K562 (cell line): ENCODE results near the gene SEPTIN1. TPM values are rescaled to one million over a fixed set of nuclear protein-coding genes. Genes with fewer than 3 reads are reported as not detected.

Source experiments
- ATAC-seq: fragments of 200-7000 bp; cut with Tn5 transposase; 3 replicates; pipeline ENCODE4 v1.9.1; 2020; ENCODE audit warnings: moderate library complexity
- BruUV-seq: library from RNA; stranded (reverse); fragments of 400-500 nt; replicated peaks from 2 replicates; lab custom pipeline; 2021; lab: Mats Ljungman, UMichigan
- CTCF ChIA-PET: fragments of 300-600 bp; formaldehyde crosslinking; extraction: SDS; loops from one replicate; lab custom pipeline; 2021; ENCODE audit warnings: low intra/inter-chr PET ratio; lab: Yijun Ruan, JAX
- POLR2A ChIA-PET: fragments of 300-600, 350-650 bp; sonication (Branson Sonifier 250); formaldehyde crosslinking; extraction: SDS; loops from one replicate; lab custom pipeline; 2021; ENCODE audit warnings: antibody characterized with exemption, inconsistent platforms; lab: Yijun Ruan, JAX
- DNase-seq, 4 experiments: peaks; one replicate each; pipeline versions ENCODE4 v3.0.0 to v3.0.0-alpha.2; 2011 to 2018; ENCODE audit warnings: low spot score in 3 of 4, mixed read lengths in 3 of 4; ENCODE audit errors: extremely low read depth in 1 of 4
- FAIRE-seq: peaks from 2 replicates; lab custom pipeline; 2011; peaks lifted over from hg19 to GRCh38; lab: Jason Lieb, UNC
- H2AFZ ChIP-seq: 2 replicates; pipeline ENCODE4 v1.6.0; 2011; ENCODE audit warnings: low read depth, low read length, control low read depth, inconsistent platforms
- H3K27ac ChIP-seq: fragments of 200-600 bp; 3 replicates; pipeline ENCODE4 v1.8.0; 2011; ENCODE audit warnings: low read depth, mild to moderate bottlenecking, control low read depth, inconsistent platforms, low read length, moderate library complexity, mixed read lengths; ENCODE audit errors: extremely low read depth
- H3K27me3 ChIP-seq, 2 experiments: fragments of 300-600 bp in 1 of 2; 2 replicates in 1 of 2; 3 replicates in 1 of 2; pipeline versions ENCODE4 v1.6.0 to v1.8.0; 2011; ENCODE audit warnings: inconsistent platforms in 2 of 2, low read length in 2 of 2, mild to moderate bottlenecking in 1 of 2, mixed read lengths in 1 of 2, moderate library complexity in 1 of 2; ENCODE audit not compliant: control insufficient read depth in 2 of 2, insufficient read depth in 2 of 2
- H3K36me3 ChIP-seq: fragments of 300-600 bp; 3 replicates; pipeline ENCODE4 v1.8.0; 2011; ENCODE audit warnings: mild to moderate bottlenecking, low read length, inconsistent platforms; ENCODE audit not compliant: control insufficient read depth, insufficient read depth
- H3K4me1 ChIP-seq, 2 experiments: fragments of 200-600 bp in 1 of 2; replicated peaks in 1 of 2; 2 replicates in 1 of 2; 3 replicates in 1 of 2; pipeline versions ENCODE4 v1.5.1 to v1.8.0; 2011; ENCODE audit warnings: inconsistent platforms in 2 of 2, low read length in 2 of 2, mild to moderate bottlenecking in 1 of 2, mixed read lengths in 1 of 2, moderate library complexity in 1 of 2; ENCODE audit not compliant: control insufficient read depth in 2 of 2, insufficient read depth in 2 of 2
- H3K4me2 ChIP-seq: 2 replicates; pipeline ENCODE4 v1.6.1; 2011; ENCODE audit warnings: low read length, control low read depth, inconsistent platforms, mixed read lengths; ENCODE audit not compliant: insufficient read depth
- H3K4me3 ChIP-seq: fragments of 200-600 bp; sonication (generic), shearing (Covaris generic); 2 replicates; pipeline ENCODE4 v1.5.1; 2016; ENCODE audit warnings: control low read depth, inconsistent platforms
- H3K79me2 ChIP-seq: fragments of 200-600 bp; 3 replicates; pipeline ENCODE4 v1.8.0; 2011; ENCODE audit warnings: low read length, inconsistent platforms; ENCODE audit not compliant: control insufficient read depth, insufficient read depth
- H3K9ac ChIP-seq, 2 experiments: 2 replicates each; pipeline versions ENCODE4 v1.6.0 to v1.6.1; 2011; ENCODE audit warnings: low read depth in 2 of 2, low read length in 2 of 2, control low read depth in 1 of 2, inconsistent platforms in 1 of 2, mild to moderate bottlenecking in 1 of 2, mixed read lengths in 1 of 2; ENCODE audit not compliant: insufficient read depth in 1 of 2
- H3K9me1 ChIP-seq: one replicate; pipeline ENCODE4 v1.6.0; 2011; ENCODE audit warnings: inconsistent platforms, mild to moderate bottlenecking, low read length, moderate library complexity; ENCODE audit not compliant: control insufficient read depth, insufficient read depth
- H3K9me3 ChIP-seq: replicated peaks from 2 replicates; pipeline ENCODE4 v1.5.1; 2011; ENCODE audit warnings: low read depth, low read length, inconsistent platforms; ENCODE audit not compliant: control insufficient read depth, insufficient read depth
- H4K20me1 ChIP-seq: replicated peaks from 2 replicates; pipeline ENCODE4 v1.6.1; 2011; ENCODE audit warnings: low read length, inconsistent platforms, mixed read lengths; ENCODE audit not compliant: control insufficient read depth, insufficient read depth
- ARID4B ChIP-seq: sonication (generic); formaldehyde crosslinking; IDR thresholded peaks from 2 replicates; pipeline ENCODE4 v1.8.0; 2022; ENCODE audit warnings: mild to moderate bottlenecking, missing genetic modification reagents
- ATF7 ChIP-seq: fragments of 450-650 bp; IDR thresholded peaks from 2 replicates; pipeline ENCODE4 v1.7.1; 2014; ENCODE audit warnings: mild to moderate bottlenecking, moderate library complexity
- E4F1 ChIP-seq: fragments of 250-450 bp; sonication (Bioruptor Pico); IDR thresholded peaks from 2 replicates; pipeline ENCODE4 v1.5.0; 2021; ENCODE audit warnings: mild to moderate bottlenecking, borderline replicate concordance
- MCM5 ChIP-seq: fragments of 450-650 bp; IDR thresholded peaks from 2 replicates; pipeline ENCODE4 v1.6.1; 2016; ENCODE audit warnings: low read depth
- SNAPC5 ChIP-seq: fragments of 250-450 bp; sonication (Bioruptor Pico); IDR thresholded peaks from 2 replicates; pipeline ENCODE4 v1.8.0; 2021; ENCODE audit warnings: moderate library complexity, mild to moderate bottlenecking, inconsistent platforms
- VEZF1 ChIP-seq: fragments of 200-800 bp; sonication (Bioruptor generic); IDR thresholded peaks from 2 replicates; pipeline ENCODE4 v1.6.1; 2017; ENCODE audit warnings: missing genetic modification characterization, missing compliant biosample characterization
- WGBS: fragments of 100-300 bp; shearing (Covaris generic); methylation state at CpG from one replicate; pipeline ENCODE4 v1.1.6; 2016; ENCODE audit warnings: low coverage, mixed read lengths; ENCODE audit not compliant: insufficient coverage; ENCODE audit errors: missing lambda C conversion rate; 5-methylcytosine and 5-hydroxymethylcytosine counted together
- in situ Hi-C: fragments of 300-500 bp; cut with MboI; formaldehyde crosslinking; loops from 4 replicates; pipeline ENCODE4 v1.15.0; 2018; ENCODE audit warnings: inconsistent platforms, mixed read lengths
- intact Hi-C: fragments of 100-400 bp; cut with micrococcal nuclease; formaldehyde crosslinking; loops from 2 replicates; pipeline ENCODE4 v1.14.2; 2022
- polyA plus RNA-seq, 8 experiments: library from polyadenylated mRNA; depleted of rRNA in 4 of 8; stranded (reverse) in 5 of 8; unstranded in 3 of 8; fragments of >200 nt; fragmentation: Nextera tagmentation in 2 of 8; fragmentation: Illumina TruSeq in 1 of 8; extraction: Ambion mirVana in 2 of 8; extraction: Trizol in 1 of 8; gene quantifications; 2 replicates each; pipeline versions ENCODE4 v1.2.1 to v1.2.3, GENCODE V29; 2011 to 2014; ENCODE audit warnings: inconsistent platforms in 1 of 8, missing spikeins in 1 of 8
- total RNA-seq, 7 experiments: library from RNA; depleted of rRNA in 6 of 7; stranded (reverse); fragments of >200 nt in 6 of 7; fragmentation: Illumina TruSeq in 2 of 7; extraction: Trizol in 2 of 7; gene quantifications; 2 replicates each; pipeline versions ENCODE4 v1.2.1 to v1.2.3, GENCODE V29; 2011 to 2021; ENCODE audit warnings: low replicate concordance in 1 of 7

Gene SEPTIN1
- total and polyA plus RNA-seq, 9 of the 15 experiments (the other 6 are each of a cell fraction or from before 2014, with no cell fraction given) = 0.23 to 5.6 (median 1.7) TPM; not detected in 1

- BruUV-seq = no TSS peak
- Histone ChIP-seq H3K4me1 (peaks cover 15 to 28% of the 10 kb centered on the region in 2 experiments; a peak in 4 of 5 replicates), H3K36me3 (peaks cover 49% of the 10 kb centered on the region), H3K9me1 (no peaks in the 10 kb centered on the region), H3K27me3 (no peaks in the 10 kb centered on the region), H3K9me3 (no peaks in the 10 kb centered on the region), H4K20me1 (no peaks in the 10 kb centered on the region), H3K9ac (peak overlapping the region in 1 of 2 experiments; percentile 74; a peak in 1 of 4 replicates), H3K79me2 (peaks cover 34% of the 10 kb centered on the region), H3K4me3 (no peak overlapping the region), H3K4me2 (no peak overlapping the region), H3K27ac (no peak overlapping the region), H2AFZ (no peak overlapping the region)
- 41% methylated on average over 15 of the region's 15 CpGs for WGBS
- DNase-seq = peak; percentile 77 to 93 (median 88)
- intact Hi-C loops (loop anchor here (5.0 kb wide), 2 partner anchors 37 to 52 kb away; partner anchors contain the start of genes CD2BP2, MYL11 and TBC1D10B), in situ Hi-C loops (loop anchor here (10.0 kb wide), 1 partner anchor 215 kb away; the partner anchor contains the start of genes BOLA2B, SLX1A and SULT1A3)
- ChIA-PET POLR2A (interaction anchor here (0.7 to 1.1 kb wide), 5 partner anchors 10 to 301 kb away, joined by 3 to 5 read pairs (median 3); partner anchors contain the start of gene FBRS), CTCF (interaction anchor here (0.6 kb wide), 1 partner anchor 89 kb away, joined by 3 read pairs; no protein-coding TSS in a partner anchor)
- peak; percentile 83 for ATAC-seq
- FAIRE-seq = peak; percentile 67
- no peak for TF ChIP-seq E4F1 (CRISPR knock-in tag)
- TF ChIP-seq ARID4B (CRISPR knock-in tag) = 0 out of 2 replicates have a peak, but pooled peaks have one; percentile 45
- peak; percentile 43; the same call in 1 of the 2 replicates for TF ChIP-seq VEZF1 (CRISPR knock-in tag)
- 0 out of 2 replicates have a peak, but pooled peaks have one; percentile 22 for TF ChIP-seq ATF7
- TF ChIP-seq SNAPC5 (CRISPR knock-in tag) = no peak
- TF ChIP-seq MCM5 = no peak
Observed at GRCh38 chr16:30409125-30410060, 27.0 kb upstream of the SEPTIN1 start.
